Measurements from ENCODE around the gene PSMG3.

GRCh38 chr7:1541431-1542162, 28.2 kb downstream of the PSMG3 start:
- no peak for TF ChIP-seq CTCF (IDR thresholded peaks at IDR 0.05; ENCODE audit: extremely low read depth in 1 of 2, insufficient read depth in 1 of 2, low read depth in 1 of 2, low read length in 2 of 2)
- no peak for TF ChIP-seq JUN (IDR thresholded peaks at IDR 0.05; ENCODE audit: borderline replicate concordance, insufficient read depth, insufficient read length, low read depth)
- no peak for TF ChIP-seq POLR2AphosphoS5 (IDR thresholded peaks at IDR 0.05; ENCODE audit: insufficient read depth, low read depth, low read length)
- TF ChIP-seq EZH2 (IDR thresholded peaks at IDR 0.05; ENCODE audit: borderline replicate concordance, low read depth, low read length, severe bottlenecking), result no peak
- TF ChIP-seq, protein P1, sequence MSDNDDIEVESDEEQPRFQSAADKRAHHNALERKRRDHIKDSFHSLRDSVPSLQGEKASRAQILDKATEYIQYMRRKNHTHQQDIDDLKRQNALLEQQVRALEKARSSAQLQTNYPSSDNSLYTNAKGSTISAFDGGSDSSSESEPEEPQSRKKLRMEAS (IDR thresholded peaks at IDR 0.05; ENCODE audit: insufficient read depth, insufficient read length), result no peak
- TF ChIP-seq FOS (IDR thresholded peaks at IDR 0.05; ENCODE audit: borderline replicate concordance, insufficient read depth, low read length), result no peak
- TF ChIP-seq POLR2A (IDR thresholded peaks at IDR 0.05; ENCODE audit: low read depth, low read length), result no peak
- TF ChIP-seq MYC (IDR thresholded peaks at IDR 0.05; ENCODE audit: low read depth, low read length), result no peak
